K562 (cell line): ENCODE data around the gene HOXA10.

Source experiments
- CTCF ChIP-seq, 3 experiments: IDR thresholded peaks in 2 of 3; conservative IDR thresholded peaks in 1 of 3; 2 replicates each; pipeline ENCODE4 v1.5.1; 2011 to 2012; ENCODE audit warnings: low read length in 3 of 3, mild to moderate bottlenecking in 3 of 3, control low read depth in 2 of 3, improper control_type of control experiment in 1 of 3, inconsistent platforms in 1 of 3, low read depth in 1 of 3, mixed read lengths in 1 of 3, moderate library complexity in 1 of 3; ENCODE audit not compliant: insufficient read depth in 2 of 3
- HCFC1 ChIP-seq: IDR thresholded peaks from 2 replicates; pipeline ENCODE4 v1.6.1; 2012; ENCODE audit warnings: low read depth, low read length, improper control_type of control experiment
- HDAC8 ChIP-seq: fragments of 450-650 bp; IDR thresholded peaks from 2 replicates; pipeline ENCODE4 v1.6.1; 2016; ENCODE audit warnings: mild to moderate bottlenecking, missing genetic modification characterization, moderate library complexity, missing compliant biosample characterization
- RCOR1 ChIP-seq, 2 experiments: IDR thresholded peaks; 2 replicates each; pipeline ENCODE4 v1.6.1; 2012; ENCODE audit warnings: low read depth in 2 of 2, low read length in 2 of 2, borderline replicate concordance in 1 of 2, improper control_type of control experiment in 1 of 2
- SAFB2 ChIP-seq: fragments of 200-400 bp; formaldehyde crosslinking; IDR thresholded peaks from 2 replicates; pipeline ENCODE4 v1.6.1; 2018; ENCODE audit warnings: borderline replicate concordance, low read length, low read depth, moderate library complexity; ENCODE audit not compliant: severe bottlenecking
- TCFL5 ChIP-seq: fragments of 250-450 bp; sonication (Bioruptor Pico); conservative IDR thresholded peaks from 2 replicates; pipeline ENCODE4 v1.6.1; 2021; ENCODE audit warnings: mild to moderate bottlenecking, moderate library complexity, matching md5 sums
- ZHX1 ChIP-seq: fragments of 150-350 bp; conservative IDR thresholded peaks from 2 replicates; pipeline ENCODE4 v1.6.1; 2014; ENCODE audit warnings: low read length
- ZNF274 ChIP-seq: IDR thresholded peaks from 2 replicates; pipeline ENCODE4 v1.6.1; 2011; ENCODE audit warnings: low read depth, mild to moderate bottlenecking, low read length, moderate library complexity, borderline replicate concordance
- ZNF449 ChIP-seq: fragments of 250-450 bp; sonication (Bioruptor Pico); IDR thresholded peaks from 2 replicates; pipeline ENCODE4 v1.8.0; 2022; ENCODE audit warnings: moderate library complexity, mild to moderate bottlenecking, inconsistent platforms
- TF ChIP-seq, protein P1 (sequence below): fragments of 450-650 bp; IDR thresholded peaks from 2 replicates; pipeline ENCODE4 v1.7.0; 2016; ENCODE audit warnings: borderline replicate concordance

GRCh38 chr7:27183682-27184336 lies 9.7 kb upstream of the HOXA10 start:
- TF ChIP-seq, protein P1, sequence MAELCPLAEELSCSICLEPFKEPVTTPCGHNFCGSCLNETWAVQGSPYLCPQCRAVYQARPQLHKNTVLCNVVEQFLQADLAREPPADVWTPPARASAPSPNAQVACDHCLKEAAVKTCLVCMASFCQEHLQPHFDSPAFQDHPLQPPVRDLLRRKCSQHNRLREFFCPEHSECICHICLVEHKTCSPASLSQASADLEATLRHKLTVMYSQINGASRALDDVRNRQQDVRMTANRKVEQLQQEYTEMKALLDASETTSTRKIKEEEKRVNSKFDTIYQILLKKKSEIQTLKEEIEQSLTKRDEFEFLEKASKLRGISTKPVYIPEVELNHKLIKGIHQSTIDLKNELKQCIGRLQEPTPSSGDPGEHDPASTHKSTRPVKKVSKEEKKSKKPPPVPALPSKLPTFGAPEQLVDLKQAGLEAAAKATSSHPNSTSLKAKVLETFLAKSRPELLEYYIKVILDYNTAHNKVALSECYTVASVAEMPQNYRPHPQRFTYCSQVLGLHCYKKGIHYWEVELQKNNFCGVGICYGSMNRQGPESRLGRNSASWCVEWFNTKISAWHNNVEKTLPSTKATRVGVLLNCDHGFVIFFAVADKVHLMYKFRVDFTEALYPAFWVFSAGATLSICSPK: no peak
- TF ChIP-seq SAFB2 (no peak), ZHX1 (no peak), RCOR1 (IDR thresholded peaks at IDR 0.05; ENCODE audit: borderline replicate concordance in 1 of 2, low read depth in 2 of 2, low read length in 2 of 2) (no peak), HCFC1 (no peak), ZNF274 (no peak), HDAC8 (tag) (no peak), CTCF (IDR thresholded peaks at IDR 0.05 in 2 of 3, conservative IDR thresholded peaks at IDR 0.05 in 1 of 3; ENCODE audit: insufficient read depth in 2 of 3, low read depth in 1 of 3, low read length in 3 of 3) (no peak), TCFL5 (CRISPR knock-in tag) (no peak), ZNF449 (CRISPR knock-in tag) (no peak)
